Measurements from ENCODE around the gene TCF21. TPM values are rescaled to one million over a fixed set of nuclear protein-coding genes. Genes with fewer than 3 reads are reported as not detected.

The TCF21 gene
- total RNA-seq, 1 experiment from 2014 or later: not detected

DNA sequence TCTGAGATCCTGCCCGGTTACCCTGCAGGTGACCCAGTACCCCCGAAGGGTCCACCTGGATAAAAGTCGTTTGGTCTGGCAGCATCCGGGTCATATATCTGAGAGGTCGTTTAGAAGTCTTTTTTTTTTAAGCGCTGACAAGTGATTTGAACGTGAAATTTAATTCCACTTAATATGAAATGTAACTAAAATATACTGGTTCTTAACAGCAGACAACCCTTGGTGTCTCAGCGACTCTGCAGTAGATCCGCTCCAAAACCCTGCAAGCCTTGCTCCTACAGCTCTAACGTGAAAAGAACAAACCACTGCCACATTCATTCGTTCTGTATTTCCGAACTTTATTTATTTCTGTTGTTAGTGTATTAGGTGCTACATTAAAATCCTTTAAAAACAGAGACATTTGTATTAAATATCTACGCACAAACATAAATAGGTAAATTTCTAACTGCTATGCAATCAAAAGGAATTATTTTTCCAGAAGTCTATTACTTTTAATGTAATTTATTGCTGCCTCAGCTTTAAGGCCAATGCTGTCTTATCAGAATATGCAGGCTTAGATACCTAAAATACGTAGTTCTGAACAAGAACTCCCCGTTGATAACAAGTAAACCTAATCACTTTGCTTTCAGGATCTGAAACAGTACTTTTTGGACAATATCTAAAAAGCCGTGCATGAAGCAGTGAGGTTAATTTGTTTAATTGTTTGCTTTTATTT, 33.5 kb upstream of the TCF21 start:
- no peak for TF ChIP-seq EZH2 (IDR thresholded peaks at IDR 0.05; ENCODE audit: low read depth)
- TF ChIP-seq, protein P1, sequence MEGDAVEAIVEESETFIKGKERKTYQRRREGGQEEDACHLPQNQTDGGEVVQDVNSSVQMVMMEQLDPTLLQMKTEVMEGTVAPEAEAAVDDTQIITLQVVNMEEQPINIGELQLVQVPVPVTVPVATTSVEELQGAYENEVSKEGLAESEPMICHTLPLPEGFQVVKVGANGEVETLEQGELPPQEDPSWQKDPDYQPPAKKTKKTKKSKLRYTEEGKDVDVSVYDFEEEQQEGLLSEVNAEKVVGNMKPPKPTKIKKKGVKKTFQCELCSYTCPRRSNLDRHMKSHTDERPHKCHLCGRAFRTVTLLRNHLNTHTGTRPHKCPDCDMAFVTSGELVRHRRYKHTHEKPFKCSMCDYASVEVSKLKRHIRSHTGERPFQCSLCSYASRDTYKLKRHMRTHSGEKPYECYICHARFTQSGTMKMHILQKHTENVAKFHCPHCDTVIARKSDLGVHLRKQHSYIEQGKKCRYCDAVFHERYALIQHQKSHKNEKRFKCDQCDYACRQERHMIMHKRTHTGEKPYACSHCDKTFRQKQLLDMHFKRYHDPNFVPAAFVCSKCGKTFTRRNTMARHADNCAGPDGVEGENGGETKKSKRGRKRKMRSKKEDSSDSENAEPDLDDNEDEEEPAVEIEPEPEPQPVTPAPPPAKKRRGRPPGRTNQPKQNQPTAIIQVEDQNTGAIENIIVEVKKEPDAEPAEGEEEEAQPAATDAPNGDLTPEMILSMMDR (conservative IDR thresholded peaks at IDR 0.05): no peak
- Histone ChIP-seq H3K4me2 (no peak overlapping the region), H3F3A (ENCODE audit: insufficient read depth, low read depth) (no peaks in the 10 kb centered on the region), H3K4me1 (replicated peaks; ENCODE audit: insufficient read depth) (no peaks in the 10 kb centered on the region), H3K27ac (no peak overlapping the region), H4K20me1 (ENCODE audit: insufficient read depth) (no peaks in the 10 kb centered on the region), H2AFZ (no peak overlapping the region), H3K79me2 (ENCODE audit: low read depth) (no peaks in the 10 kb centered on the region), H3K27me3 (ENCODE audit: insufficient read depth, low read depth) (no peaks in the 10 kb centered on the region), H3K9me2 (ENCODE audit: insufficient read depth) (no peaks in the 10 kb centered on the region; the same call in 1 of the 2 replicates), H3K36me3 (ENCODE audit: low read depth) (no peaks in the 10 kb centered on the region), H3K9me3 (ENCODE audit: insufficient read depth, low read depth) (no peaks in the 10 kb centered on the region), H3K4me3 (no peak overlapping the region)
- BruUV-seq (replicated peaks): no TSS peak
- ChIA-PET CTCF (no interaction called here), POLR2A (ENCODE audit: unreplicated experiment) (no interaction called here)
- DNase-seq: no peak
- intact Hi-C loops (cut with micrococcal nuclease; ENCODE audit: unreplicated experiment): no loop called here

DNA sequence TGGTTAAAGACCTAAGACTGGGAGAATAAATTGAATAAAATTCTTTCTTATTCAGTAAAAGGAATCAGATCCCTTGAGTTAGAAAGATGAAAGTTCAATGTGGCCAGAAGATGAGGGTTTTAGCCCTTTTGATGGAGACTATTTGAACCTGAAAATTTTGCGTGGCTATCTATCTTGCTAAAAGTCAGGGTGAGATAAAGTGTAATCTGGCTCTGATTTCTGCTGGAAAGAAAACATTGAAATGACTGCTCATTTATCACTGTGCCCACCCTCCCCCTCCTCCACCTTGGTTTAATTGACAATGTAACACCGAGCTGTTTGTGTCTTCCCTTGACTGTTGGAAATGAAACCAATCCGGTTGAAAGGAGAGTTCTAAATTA, 32.9 kb upstream of the TCF21 start:
- Histone ChIP-seq H3K4me2 (no peak overlapping the region), H3K27ac (no peak overlapping the region), H3K9me2 (ENCODE audit: insufficient read depth) (no peaks in the 10 kb centered on the region; the same call in 1 of the 2 replicates), H3K4me1 (replicated peaks; ENCODE audit: insufficient read depth) (no peaks in the 10 kb centered on the region), H3K36me3 (ENCODE audit: low read depth) (no peaks in the 10 kb centered on the region), H3K27me3 (ENCODE audit: insufficient read depth, low read depth) (no peaks in the 10 kb centered on the region), H2AFZ (no peak overlapping the region), H3F3A (ENCODE audit: insufficient read depth, low read depth) (no peaks in the 10 kb centered on the region), H4K20me1 (ENCODE audit: insufficient read depth) (no peaks in the 10 kb centered on the region), H3K79me2 (ENCODE audit: low read depth) (no peaks in the 10 kb centered on the region), H3K4me3 (no peak overlapping the region), H3K9me3 (ENCODE audit: insufficient read depth, low read depth) (no peaks in the 10 kb centered on the region)
- TF ChIP-seq EZH2 (IDR thresholded peaks at IDR 0.05; ENCODE audit: low read depth): no peak
- TF ChIP-seq, protein P1 (conservative IDR thresholded peaks at IDR 0.05): no peak
- no peak for DNase-seq
- POLR2A ChIA-PET (ENCODE audit: unreplicated experiment): no interaction called here
- CTCF ChIA-PET: no interaction called here
- BruUV-seq (replicated peaks): no TSS peak
- intact Hi-C loops (cut with micrococcal nuclease; ENCODE audit: unreplicated experiment): no loop called here

DNA sequence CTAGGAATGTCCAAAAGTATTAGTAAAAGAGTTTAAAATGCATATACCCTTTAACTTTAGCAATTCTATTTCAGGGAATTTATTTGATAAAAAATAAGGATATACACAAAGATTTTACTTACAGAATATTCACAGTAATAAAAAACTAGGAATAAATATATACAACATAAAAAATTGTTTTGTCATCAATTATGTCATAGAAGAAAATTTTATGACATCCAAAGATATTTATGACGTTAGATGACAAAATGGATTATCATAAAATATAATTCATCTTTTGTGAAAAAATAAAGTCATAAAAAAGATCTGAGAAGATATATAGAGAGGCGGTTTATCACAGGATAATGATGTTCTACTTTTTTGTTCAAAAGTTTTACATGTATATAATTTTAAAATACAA, 32.0 kb upstream of the TCF21 start:
- Histone ChIP-seq H3K36me3 (ENCODE audit: low read depth) (no peaks in the 10 kb centered on the region), H3K27ac (no peak overlapping the region), H3K79me2 (ENCODE audit: low read depth) (no peaks in the 10 kb centered on the region), H3K9me2 (ENCODE audit: insufficient read depth) (no peaks in the 10 kb centered on the region; the same call in 1 of the 2 replicates), H3K9me3 (ENCODE audit: insufficient read depth, low read depth) (no peaks in the 10 kb centered on the region), H3K27me3 (ENCODE audit: insufficient read depth, low read depth) (no peaks in the 10 kb centered on the region), H3F3A (ENCODE audit: insufficient read depth, low read depth) (no peaks in the 10 kb centered on the region), H3K4me1 (replicated peaks; ENCODE audit: insufficient read depth) (no peaks in the 10 kb centered on the region), H3K4me2 (no peak overlapping the region), H2AFZ (no peak overlapping the region), H4K20me1 (ENCODE audit: insufficient read depth) (no peaks in the 10 kb centered on the region), H3K4me3 (no peak overlapping the region)
- TF ChIP-seq, protein P1 (conservative IDR thresholded peaks at IDR 0.05): no peak
- TF ChIP-seq EZH2 (IDR thresholded peaks at IDR 0.05; ENCODE audit: low read depth): no peak
- ChIA-PET POLR2A (ENCODE audit: unreplicated experiment) (interaction anchor here (0.5 kb wide), 1 partner anchor 27 kb away, joined by 7 read pairs; no protein-coding TSS in a partner anchor), CTCF (no interaction called here)
- no peak for DNase-seq
- no TSS peak for BruUV-seq (replicated peaks)
- intact Hi-C loops (cut with micrococcal nuclease; ENCODE audit: unreplicated experiment): no loop called here
